HG03442 (cell line): Measurements from ENCODE around the gene MICAL1.

Experiments used
- ATAC-seq: cut with Tn5 transposase; IDR thresholded peaks from one replicate; pipeline ENCODE4 v1.9.1; 2021; ENCODE audit warnings: mild to moderate bottlenecking, moderate library complexity; ENCODE audit not compliant: unreplicated experiment

The MICAL1 gene

DNA sequence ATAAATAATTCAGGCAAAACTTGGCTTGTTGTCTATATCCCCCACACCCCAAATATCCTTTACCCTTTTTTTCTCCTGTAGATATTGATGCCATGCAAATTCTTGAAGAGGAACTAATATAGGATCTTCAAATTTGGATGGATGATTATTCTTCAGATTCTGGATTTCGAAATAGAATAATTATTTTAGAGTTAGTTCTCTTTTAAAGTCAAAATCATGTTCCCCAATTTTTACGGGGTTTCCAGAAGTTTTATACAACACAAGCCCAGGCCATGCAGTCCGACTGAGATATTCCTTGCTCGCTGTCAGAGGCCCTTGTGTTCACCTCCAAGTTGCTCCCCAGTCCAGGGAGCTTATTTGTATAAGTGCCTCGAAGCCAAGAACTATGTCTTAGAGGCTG is 19.5 kb downstream of the MICAL1 start:
- ATAC-seq = no peak

DNA sequence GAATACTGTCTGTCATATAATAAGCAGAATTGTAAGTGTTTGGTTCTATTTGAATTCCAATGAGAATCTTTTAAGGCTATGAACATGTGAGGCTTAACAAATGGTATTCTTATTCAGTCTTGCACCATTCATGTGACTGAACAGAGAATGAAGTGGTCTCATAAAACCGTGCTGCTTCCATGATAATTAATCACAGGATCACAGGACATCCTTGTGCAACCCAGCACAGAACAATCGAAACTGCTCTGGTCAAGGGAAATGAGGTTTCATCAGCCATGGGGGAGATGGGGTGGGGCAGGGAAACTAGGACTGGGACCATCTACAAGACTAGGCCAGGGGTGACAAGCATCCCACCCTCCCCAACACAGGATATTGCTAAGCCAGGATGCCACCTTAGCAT is 21.1 kb downstream of the MICAL1 start:
- ATAC-seq = no peak

DNA sequence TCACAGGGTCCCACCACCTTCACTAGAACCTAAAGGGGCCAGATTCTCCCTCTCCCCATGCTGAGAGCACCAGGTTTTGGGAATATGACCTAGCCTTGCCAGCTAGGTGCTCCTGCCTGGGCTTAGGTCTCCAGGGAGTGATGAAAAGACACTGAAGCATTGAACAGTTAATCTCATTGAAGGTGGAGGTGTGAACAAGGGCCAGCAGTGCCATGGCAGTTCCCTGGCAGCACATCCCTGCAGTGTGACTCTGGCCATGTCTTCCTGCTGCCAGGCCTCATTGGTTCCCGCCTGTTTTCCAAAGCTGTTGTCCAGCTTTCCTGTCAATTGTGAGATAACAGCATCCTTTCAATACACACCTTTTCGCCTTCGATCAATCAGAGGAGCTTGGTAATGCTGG is 26.1 kb downstream of the MICAL1 start:
- no peak for ATAC-seq

DNA sequence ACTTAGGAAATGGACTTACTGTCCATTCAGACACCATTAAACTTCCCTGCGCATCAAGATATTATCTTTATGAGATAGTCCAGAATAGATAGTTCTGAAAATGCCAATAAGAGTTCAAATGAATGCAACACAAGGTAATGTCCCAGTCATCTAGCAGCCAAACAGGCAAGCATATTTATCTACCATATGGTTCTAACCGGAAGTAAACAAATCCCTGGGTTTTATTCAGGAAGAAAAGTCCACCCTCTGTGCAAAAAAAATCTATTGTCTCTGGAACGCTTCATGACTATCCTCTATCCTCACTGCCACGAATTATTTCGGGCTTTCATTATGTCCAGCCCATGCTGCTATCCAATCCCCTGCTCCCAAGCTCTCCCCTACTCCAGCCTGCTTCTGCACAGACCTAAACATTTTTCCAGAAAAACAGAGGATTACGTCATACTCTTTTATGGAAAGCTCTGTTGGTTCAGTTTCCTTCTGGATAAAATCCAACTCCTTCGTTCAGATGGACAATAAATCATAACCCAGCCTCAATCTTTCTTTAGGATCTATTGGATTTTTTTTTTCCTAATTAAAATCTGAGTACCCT is 26.6 kb downstream of the MICAL1 start:
- ATAC-seq = no peak

DNA sequence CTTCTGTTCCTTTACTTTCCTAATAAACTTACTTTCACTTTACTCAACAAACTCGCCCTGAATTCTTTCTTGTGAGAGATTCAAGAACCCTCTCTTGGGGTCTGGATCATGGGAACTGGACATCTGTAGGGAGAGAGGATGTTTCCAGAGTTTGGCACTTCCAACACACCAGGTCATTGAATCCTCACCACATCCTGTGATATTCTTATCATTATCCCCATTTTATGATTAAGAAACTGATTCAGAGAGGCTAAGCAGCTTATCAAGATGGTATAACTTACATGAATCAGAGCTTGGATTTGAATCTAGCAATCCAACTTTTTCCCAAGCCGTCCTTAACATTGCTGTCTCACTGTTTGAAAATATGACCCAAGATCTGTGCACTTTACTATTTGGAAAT is 30.6 kb downstream of the MICAL1 start:
- no peak for ATAC-seq

DNA sequence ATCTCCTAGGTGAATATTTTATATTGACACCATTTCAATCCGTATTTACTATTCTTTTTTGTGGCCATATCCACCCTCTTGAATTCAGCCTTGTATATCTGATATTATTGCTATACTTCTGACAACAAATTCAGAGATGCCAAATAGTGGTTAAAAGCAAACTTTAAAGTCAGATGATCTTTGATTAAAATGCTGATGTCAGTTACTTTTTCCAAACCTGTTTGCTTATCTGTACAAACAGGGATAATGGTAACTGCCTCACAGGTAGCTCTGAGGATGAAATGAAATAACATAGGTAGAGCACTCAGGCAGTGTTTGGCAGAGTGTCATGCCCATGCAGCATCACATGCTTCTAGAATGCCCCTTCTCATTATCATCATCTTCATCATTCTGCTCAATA is 34.4 kb downstream of the MICAL1 start:
- ATAC-seq = no peak

DNA sequence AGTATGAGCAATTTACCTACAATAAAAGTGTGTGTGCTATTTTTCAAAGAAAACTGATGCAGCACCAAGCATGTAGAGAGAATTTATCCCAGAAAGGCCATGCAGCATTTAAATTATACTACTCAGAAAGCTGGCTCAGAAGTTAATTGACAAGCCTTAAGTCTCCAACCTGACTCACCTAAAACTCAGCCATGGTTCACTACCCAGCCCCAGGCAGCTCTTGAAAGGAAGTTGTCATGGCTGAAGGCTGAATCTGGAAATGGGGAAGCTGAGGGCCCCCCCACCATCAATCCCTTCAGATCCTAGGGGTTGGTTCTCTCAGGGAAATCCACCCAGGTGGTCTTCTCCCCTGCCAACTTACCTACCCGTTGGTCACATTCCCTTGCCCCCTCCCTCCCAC is 34.8 kb downstream of the MICAL1 start:
- ATAC-seq = no peak

DNA sequence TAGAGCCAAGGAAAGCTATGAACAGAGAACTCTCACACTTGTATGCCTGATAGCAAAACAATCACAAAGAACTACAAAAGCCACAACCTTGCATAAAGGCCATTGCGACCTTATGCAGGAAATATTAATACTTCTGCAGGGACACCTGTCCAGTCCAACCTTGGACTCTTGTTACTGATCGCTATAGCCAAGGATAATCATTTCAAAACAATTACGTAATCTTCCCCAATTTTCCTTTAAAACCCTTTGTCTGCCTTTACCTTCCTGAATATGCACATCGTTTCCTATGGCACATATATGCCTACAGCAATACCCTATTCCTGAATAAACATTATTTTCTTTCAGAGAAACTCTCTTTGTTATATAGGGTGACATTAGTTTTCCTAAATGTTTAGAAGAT is 37.9 kb downstream of the MICAL1 start:
- ATAC-seq = no peak

DNA sequence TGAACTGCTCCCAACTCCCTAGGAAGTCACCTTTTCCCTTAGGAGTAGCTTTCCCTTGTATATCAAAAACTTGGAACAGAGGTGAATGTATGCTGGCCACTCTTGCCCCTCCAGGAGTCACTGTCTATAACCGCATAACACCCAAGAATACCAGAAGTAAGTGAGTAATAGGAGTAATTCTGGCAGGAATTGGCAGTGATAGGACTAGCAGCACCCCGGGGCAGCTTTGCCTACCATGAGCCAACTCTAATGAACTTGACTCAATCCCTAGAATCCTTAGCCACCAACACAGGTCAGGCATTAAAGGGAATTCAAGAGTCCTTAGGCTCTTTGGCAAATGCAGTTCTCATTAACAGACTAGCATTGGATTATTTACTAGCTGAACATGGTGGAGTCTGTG is 44.5 kb downstream of the MICAL1 start:
- ATAC-seq = no peak

DNA sequence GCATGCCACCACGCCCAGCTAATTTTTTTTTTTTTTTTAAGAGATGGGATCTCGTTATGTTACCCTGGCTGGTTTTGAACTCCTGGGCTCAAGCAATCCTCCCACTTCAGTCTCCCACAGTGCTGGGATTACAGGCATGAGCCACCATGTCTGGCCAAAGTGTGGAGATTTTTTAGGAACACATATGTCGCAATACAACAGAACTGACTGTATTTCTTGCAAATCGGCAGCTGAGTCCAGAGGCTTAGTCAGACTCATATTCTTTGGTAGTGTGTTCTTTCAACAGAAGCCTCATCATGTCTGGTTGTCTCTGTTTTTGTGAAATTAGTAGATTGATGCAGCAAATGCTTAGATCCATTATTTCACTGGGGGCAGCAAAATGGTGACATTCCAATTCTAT is 49.4 kb downstream of the MICAL1 start:
- ATAC-seq = no peak

DNA sequence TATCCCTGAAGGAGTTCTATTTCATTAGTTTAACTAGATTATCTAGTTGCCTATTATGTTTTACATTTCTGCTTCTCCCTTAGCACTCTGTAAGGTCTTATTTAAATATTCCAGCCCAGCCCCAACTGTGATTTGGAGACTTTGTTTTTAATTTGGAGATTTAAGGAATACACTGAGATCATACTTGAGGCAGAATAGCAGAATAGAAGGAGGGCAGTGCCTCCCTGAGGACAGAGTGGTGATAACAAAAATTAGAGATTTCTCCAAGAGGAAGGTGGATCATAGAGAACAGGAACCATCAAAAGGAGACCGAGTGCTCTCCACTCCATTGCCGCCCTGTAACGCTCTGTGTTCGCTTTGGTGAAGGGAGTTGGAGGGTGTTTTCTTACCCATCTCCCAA is 58.6 kb downstream of the MICAL1 start:
- no peak for ATAC-seq

DNA sequence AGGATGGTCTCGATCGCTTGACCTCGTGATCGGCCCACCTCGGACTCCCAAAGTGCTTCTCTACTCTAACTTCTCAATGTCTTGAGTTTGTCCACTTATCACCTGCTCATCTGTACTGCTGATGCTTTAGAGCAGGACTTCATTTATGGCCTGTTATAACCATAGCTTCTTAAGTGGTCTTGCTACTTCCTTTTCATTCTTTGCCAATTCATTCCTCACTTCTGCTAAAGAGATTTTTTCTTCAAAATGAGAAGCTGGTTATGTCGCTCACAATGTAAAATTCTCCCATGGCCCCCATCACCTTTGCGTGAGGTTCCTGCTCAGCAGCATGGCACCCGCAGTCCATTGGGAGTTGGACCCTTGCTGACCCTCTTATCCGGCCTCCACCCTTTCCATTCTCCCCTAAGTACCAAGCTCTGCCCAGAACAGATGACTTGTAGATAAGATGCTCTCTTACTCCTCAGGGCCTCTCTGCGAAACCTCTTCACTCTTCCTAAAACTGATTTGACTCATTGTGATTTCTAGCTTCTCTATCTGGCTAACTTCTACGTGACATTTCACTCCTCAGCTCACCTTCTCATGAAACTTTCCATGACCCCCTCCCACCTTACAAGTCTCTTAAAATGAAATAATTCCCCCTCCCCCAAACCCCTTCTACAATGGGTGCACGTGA is 59.4 kb downstream of the MICAL1 start:
- ATAC-seq = no peak
